GM06990 (cell line): ENCODE measurements around the gene P2RY8.

ENCODE experiments used
- DNase-seq: peaks from one replicate; pipeline ENCODE4 v3.0.0-alpha.2; 2011; ENCODE audit not compliant: insufficient read length; ENCODE audit errors: extremely low read depth
- H3K27me3 ChIP-seq: replicated peaks from 2 replicates; pipeline ENCODE4 v1.6.0; 2011; ENCODE audit warnings: low read length; ENCODE audit not compliant: control insufficient read depth, insufficient read depth
- H3K36me3 ChIP-seq: 2 replicates; pipeline ENCODE4 v1.5.1; 2011; ENCODE audit warnings: low read length; ENCODE audit not compliant: control insufficient read depth, insufficient read depth
- H3K4me3 ChIP-seq: replicated peaks from 2 replicates; pipeline ENCODE4 v1.5.1; 2011; ENCODE audit warnings: low read depth, mild to moderate bottlenecking, control low read depth, low read length
- TF ChIP-seq, protein P1 (sequence below): IDR thresholded peaks from 2 replicates; pipeline ENCODE4 v1.5.1; 2011; ENCODE audit warnings: low read length, control low read depth, mild to moderate bottlenecking, inconsistent platforms; ENCODE audit not compliant: insufficient read depth, poor library complexity, severe bottlenecking

P2RY8 gene

GRCh38 chrX:1464041-1464970, 72.7 kb downstream of the P2RY8 start:
- Histone ChIP-seq H3K4me3 (no peak overlapping the region), H3K27me3 (no peaks in the 10 kb centered on the region), H3K36me3 (peaks cover 34% of the 10 kb centered on the region)
- no peak for DNase-seq
- TF ChIP-seq, protein P1, sequence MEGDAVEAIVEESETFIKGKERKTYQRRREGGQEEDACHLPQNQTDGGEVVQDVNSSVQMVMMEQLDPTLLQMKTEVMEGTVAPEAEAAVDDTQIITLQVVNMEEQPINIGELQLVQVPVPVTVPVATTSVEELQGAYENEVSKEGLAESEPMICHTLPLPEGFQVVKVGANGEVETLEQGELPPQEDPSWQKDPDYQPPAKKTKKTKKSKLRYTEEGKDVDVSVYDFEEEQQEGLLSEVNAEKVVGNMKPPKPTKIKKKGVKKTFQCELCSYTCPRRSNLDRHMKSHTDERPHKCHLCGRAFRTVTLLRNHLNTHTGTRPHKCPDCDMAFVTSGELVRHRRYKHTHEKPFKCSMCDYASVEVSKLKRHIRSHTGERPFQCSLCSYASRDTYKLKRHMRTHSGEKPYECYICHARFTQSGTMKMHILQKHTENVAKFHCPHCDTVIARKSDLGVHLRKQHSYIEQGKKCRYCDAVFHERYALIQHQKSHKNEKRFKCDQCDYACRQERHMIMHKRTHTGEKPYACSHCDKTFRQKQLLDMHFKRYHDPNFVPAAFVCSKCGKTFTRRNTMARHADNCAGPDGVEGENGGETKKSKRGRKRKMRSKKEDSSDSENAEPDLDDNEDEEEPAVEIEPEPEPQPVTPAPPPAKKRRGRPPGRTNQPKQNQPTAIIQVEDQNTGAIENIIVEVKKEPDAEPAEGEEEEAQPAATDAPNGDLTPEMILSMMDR = no peak

DNA sequence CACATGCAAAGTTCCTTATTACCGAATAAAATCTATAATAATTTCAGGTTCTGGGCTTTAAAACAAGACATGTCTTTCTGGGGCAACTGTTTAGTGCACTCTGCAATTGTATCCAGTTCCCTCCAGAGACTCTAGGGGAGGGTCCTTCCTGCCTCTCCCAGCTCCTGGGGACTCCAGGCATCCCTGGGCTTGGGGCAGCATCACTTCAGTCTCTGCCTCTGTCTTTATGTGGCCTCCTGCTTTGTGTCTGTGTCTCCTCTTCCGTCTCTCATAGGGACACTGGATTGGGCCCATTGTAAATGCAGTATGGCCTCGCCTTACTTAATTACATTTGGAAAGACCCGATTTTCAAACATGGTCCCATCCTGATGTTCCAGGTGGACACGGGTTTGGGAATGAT, 73.4 kb downstream of the P2RY8 start:
- DNase-seq = no peak
- TF ChIP-seq, protein P1 = no peak
- H3K27me3 ChIP-seq = no peaks in the 10 kb centered on the region
- H3K36me3 ChIP-seq = peaks cover 33% of the 10 kb centered on the region
- no peak overlapping the region for H3K4me3 ChIP-seq

DNA sequence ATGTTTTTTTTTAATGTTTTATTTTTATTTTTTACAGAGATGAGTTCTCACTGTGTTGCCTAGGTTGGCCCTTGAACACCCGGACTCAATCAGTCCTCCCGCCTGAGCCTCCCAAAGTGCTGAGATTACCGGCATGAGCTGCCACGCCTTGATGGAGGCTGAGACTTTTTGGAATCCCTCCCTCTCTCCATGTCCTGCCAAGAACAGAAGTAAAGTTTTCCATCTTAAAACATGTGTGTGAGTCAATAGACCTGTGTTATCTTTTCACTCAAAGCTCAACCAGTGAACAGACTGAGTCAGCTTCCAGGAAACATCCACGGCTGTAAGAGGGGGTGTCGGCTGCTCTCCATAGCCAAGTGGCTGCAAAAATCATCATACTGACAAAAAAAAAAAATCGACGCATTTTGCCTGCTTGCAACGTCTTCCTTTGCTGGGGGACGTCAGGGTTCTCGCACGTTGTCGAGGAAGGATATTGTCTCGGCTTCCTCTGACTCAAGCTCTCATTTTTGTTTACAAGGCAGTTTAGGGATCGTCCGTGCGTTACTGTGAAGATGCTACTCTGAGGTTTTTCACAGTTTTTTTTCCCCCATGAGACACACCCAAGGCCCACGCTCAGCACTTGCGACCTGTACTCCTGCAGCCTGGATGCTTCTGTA, 74.3 kb downstream of the P2RY8 start:
- H3K4me3 ChIP-seq = no peak overlapping the region
- H3K27me3 ChIP-seq = no peaks in the 10 kb centered on the region
- TF ChIP-seq, protein P1 = no peak
- no peak for DNase-seq
- peaks cover 31% of the 10 kb centered on the region for H3K36me3 ChIP-seq

DNA sequence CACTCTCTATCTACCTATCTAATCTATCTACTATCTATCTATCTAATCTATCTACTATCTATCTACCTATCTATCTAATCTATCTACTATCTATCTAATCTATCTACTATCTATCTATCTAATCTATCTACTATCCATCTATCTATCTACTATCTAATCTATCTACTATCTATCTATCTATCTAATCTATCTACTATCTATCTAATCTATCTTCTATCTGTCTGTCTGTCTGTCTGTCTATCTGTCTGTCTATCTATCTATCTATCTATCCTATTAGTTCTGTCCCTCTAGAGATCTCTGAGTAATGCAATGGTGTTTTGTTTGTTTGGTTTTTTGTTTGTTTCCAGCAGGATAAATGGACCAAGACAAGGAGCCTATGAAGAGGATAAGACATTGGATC, 74.9 kb downstream of the P2RY8 start:
- H3K27me3 ChIP-seq = no peaks in the 10 kb centered on the region
- TF ChIP-seq, protein P1 = no peak
- peaks cover 31% of the 10 kb centered on the region for H3K36me3 ChIP-seq
- H3K4me3 ChIP-seq = no peak overlapping the region
- no peak for DNase-seq

DNA sequence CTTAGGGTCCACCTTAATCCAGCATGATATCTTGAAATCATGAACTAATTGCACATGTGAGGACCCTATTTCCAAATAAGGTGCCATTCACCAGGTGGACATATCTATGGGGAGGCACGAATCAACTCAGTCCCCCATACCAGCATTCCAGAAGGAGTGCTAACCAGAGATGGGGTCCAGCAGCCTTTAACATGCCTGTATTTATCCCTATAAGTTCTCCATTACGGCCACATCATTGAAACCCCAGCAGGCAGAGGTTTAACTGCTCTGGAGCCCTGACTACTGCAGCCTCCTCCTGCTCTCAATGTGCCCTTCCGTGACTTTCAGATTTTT, 81.1 kb downstream of the P2RY8 start:
- Histone ChIP-seq H3K27me3 (no peaks in the 10 kb centered on the region), H3K4me3 (no peak overlapping the region), H3K36me3 (no peaks in the 10 kb centered on the region)
- no peak for DNase-seq
- TF ChIP-seq, protein P1 = no peak
